Brain pericyte (primary cell): Measurements from ENCODE around the gene EMX2.
"Not testable (repeated sequence)": the region's sequence is repeated elsewhere in the genome, so short reads cannot be mapped to it uniquely, and the experiment has no call there.

Source experiments
- DNase-seq: peaks from one replicate; pipeline ENCODE4 v3.0.0-alpha.2; 2012; ENCODE audit warnings: low read depth, low spot score

EMX2 gene

GRCh38 chr10:117560942-117561341 lies 18.4 kb downstream of the EMX2 start:
- no peak for DNase-seq

DNA sequence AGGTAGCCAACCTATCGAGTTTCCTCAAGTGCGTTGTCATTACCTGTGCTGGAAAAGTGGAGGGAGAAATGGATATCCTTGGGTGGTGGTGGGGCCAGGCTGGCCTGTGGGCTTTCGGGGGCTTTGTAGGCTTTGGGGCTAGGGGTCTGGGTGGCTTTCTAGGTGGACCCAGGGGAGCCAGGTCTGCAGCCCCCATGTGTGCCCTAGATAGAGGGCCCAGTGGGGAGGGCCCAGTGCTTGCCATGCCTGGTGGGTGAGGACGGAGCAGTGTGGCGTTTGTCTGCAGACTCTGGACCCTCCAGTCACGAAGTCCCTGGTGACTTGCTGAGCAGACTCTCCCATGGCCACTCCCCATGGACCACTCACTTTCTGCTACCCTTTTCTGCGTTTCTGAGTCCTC lies 19.7 kb downstream of the EMX2 start:
- DNase-seq, result no peak

- no peak for DNase-seq
Observed at GRCh38 chr10:117562896-117563737, 20.6 kb downstream of the EMX2 start.

DNA sequence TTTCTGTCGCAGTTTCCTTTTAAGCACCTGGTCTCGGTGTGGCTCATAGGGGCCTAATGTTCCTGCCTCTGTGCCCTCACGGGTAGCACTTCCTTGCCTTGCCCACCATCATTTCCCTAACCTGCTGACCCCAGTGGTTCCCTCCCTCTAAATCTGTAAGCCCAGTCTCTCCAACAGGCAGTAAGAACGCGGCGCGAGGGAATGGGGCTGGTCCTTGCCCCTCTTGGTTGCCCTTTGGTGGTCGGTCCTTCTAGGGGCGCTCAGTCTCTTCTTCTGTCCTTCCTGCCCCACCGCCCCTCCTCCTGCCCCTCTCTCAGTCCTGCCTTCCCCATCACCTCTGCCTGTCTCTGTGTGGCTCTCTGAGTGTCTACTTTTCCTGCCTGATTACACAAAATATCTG lies 21.2 kb downstream of the EMX2 start:
- DNase-seq, result no peak

- DNase-seq, result no peak
Observed at GRCh38 chr10:117565068-117565467, 22.5 kb downstream of the EMX2 start.

- DNase-seq, result no peak
Observed at GRCh38 chr10:117568334-117568733, 25.8 kb downstream of the EMX2 start.

GRCh38 chr10:117569610-117570390 lies 27.3 kb downstream of the EMX2 start:
- no peak for DNase-seq

DNA sequence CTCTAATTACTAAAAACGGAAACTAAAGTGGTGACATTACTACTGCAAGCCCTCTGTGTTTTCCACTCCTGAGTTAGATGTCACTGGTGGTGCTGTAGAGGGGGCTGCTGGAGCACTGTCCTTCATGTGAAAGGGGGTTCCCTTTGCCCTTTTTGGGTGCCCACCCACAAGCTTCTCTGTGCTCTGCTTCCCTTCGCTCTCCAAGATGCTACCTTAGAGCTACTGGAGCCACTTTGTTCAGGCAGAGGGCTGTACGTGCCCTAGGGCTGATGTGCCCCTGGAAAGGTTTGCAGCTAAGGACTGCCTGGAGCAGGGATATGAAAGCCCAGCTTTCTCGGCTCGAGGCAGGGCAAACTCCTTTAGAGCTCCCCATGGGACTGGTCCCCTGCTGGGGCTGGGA lies 28.3 kb downstream of the EMX2 start:
- no peak for DNase-seq

DNA sequence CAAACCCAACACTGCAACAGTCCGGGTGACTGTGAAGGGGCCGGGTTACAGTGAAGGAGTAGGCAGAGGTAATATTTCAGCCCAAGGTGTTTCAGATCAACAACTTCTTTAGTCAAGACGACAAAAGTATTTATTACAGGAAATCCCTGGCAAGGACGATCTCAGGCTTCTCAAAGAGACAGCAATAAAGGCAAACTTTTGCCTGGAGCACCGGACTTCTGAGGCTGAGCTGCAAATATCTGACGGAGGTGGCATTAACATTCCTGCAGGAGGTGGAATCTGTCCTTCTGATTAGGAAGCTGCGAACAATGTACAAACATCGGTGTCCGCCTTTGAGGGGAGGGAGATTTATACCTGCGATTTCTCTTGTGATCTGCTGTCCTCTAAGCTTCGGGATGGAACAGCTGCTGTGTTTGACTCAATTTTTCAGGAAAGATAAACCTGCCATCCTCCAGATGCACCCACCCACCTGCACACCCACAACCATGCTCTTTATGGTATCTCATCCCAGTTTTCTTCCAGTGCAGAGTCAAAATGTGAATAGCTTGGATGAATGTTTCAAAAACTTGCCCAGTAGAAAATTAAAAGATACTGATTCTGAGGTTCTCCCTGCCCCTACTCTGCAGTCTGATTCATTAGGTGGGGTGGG lies 32.1 kb downstream of the EMX2 start:
- DNase-seq, result no peak

- DNase-seq, result no peak
Observed at GRCh38 chr10:117578490-117578889, 35.9 kb downstream of the EMX2 start.

GRCh38 chr10:117578999-117579590 lies 36.5 kb downstream of the EMX2 start:
- no peak for DNase-seq

DNA sequence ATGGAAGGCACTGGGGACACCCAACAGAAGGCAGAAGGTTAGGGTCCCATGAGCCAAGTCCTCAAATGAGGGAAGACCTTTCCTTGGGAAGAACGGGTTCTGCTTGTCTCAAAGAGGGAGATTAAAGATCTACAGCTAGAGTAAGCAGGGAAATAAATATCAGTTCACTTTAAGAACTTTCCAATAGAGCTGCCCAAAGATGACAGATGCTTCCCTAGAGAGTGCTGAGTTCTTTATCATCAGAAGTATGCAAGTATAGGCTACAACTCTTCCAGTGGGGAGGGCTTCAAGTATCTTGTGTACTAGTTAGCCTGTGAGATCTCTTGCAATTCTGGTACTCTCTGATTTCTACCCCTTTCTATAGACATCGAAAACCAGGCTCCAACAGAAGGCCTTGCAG lies 39.4 kb downstream of the EMX2 start:
- no peak for DNase-seq

DNA sequence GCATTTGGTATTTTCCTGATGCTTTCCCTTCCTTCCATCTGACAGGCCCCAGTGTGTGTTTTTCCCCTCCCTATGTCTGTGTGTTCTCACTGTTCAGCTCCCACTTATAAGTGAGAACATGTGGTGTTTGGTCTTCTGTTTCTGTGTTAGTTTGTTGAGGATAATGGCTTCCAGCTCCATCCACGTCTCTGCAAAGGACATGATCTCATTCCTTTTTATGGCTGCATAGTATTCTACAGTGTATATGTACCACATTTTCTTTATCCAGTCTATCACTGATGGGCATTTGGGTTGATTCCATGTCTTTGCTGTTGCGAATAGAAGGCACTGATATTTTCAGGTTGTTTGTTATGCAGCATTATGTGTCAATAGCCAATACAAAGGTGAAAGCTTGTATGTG lies 42.3 kb downstream of the EMX2 start:
- DNase-seq, result not testable (repeated sequence)

- DNase-seq, result no peak
Observed at GRCh38 chr10:117587036-117587435, 44.5 kb downstream of the EMX2 start.

- no peak for DNase-seq
Observed at GRCh38 chr10:117590101-117590875, 47.7 kb downstream of the EMX2 start.

- no peak for DNase-seq
Observed at GRCh38 chr10:117591043-117591442, 48.5 kb downstream of the EMX2 start.

GRCh38 chr10:117594722-117595121 lies 52.2 kb downstream of the EMX2 start:
- no peak for DNase-seq

GRCh38 chr10:117596706-117597105 lies 54.2 kb downstream of the EMX2 start:
- no peak for DNase-seq

DNA sequence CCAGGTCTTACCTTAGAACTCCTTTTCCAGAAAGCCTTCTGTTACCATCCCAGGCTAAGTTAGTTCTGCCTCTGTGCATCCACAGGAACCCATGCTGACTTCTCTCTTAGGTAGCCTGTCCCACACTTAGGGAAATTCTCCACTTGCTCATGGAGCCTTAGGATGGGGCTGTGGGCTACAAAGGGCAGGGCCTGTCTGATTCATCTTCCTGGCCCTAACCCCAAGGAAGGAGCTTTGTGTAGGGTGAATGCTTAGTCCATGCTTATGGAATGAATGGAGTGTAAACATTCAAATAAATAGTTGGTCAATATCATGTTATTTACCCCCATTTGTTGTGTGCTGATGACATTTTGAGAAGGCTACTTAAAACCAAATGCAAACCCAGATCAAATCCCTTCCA lies 54.7 kb downstream of the EMX2 start:
- DNase-seq, result no peak
